Fibroblast of the conjunctiva (primary cell): ENCODE data around the gene LSAMP.
A peak's percentile ranks its signal among the peaks of the same experiment; 100 is the strongest.

ENCODE experiments used
- DNase-seq: peaks from one replicate; pipeline ENCODE4 v3.0.0-alpha.2; 2010; ENCODE audit warnings: low read depth

LSAMP gene

GRCh38 chr3:116288485-116288884, 156.8 kb downstream of the LSAMP start:
- DNase-seq, result no peak

GRCh38 chr3:116285781-116286421, 159.4 kb downstream of the LSAMP start:
- no peak for DNase-seq

- no peak for DNase-seq
These were observed 163.8 kb downstream of the LSAMP start for GRCh38 chr3:116281313-116282143.

DNA sequence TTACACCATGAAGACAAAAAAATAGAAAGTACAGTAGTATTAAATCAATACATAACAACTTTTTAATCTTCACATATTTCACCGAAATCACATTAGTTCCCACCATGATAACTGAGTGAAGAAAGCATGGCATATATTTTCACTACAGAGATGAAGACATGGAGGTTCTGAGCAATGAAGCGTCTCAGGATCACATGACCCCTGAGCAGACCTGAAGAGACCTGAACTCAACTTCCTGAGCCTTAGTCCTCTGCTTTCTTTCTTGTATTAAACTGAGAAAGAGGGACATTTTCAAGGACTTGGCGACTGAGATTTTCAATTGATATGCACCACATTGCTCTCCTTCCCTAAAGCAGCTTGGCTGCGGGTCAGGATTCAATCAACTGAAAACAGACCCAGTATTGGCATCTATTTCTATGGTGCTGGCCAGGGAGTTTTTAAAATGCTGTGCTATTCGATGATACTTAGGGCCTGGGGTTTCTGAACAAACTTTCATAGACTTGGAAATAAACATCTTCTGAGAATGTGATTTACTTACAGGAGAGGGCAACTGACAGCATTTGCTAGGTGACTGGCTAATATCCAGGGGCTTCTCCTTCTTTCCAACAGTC, 165.1 kb downstream of the LSAMP start:
- DNase-seq, result no peak

- no peak for DNase-seq
These were observed 168.6 kb downstream of the LSAMP start for GRCh38 chr3:116276675-116277074.

DNA sequence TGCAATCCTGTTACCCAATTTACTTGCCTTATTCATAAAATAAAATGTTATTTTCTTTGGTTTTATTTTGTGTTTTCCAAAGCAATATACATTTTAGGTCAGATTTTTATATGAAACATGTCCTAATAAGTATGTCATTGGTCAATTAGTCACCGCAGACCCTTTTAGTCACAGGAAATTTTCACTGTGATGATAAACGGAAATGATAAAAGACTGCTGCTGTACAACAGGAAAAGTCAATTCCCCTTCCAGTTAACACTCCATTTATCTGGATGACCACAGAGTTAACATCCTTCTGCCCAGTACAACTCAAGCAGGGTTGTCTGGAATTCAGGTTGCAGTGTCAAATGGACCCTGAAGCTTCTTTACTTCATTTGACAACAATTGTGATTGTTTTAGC, 175.2 kb downstream of the LSAMP start:
- DNase-seq, result no peak

DNA sequence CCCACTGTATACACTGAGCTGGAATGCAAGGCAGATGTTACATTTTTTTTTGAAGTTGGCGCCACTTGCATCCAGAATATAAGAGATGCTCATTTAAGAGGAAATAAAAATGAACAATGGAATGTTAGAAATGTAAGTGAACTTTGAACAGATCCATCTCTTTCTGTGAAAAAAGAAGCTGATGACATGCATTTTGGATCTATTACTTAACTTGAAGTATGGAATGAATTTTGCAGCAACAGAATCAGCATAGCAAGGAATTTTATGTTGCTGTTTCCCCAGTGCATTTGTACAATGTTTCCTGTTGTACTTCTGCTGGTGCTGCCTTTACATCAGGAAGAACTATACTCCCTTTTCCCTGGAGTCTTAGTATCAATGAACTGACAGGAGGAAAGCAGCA, 178.2 kb downstream of the LSAMP start:
- no peak for DNase-seq

DNA sequence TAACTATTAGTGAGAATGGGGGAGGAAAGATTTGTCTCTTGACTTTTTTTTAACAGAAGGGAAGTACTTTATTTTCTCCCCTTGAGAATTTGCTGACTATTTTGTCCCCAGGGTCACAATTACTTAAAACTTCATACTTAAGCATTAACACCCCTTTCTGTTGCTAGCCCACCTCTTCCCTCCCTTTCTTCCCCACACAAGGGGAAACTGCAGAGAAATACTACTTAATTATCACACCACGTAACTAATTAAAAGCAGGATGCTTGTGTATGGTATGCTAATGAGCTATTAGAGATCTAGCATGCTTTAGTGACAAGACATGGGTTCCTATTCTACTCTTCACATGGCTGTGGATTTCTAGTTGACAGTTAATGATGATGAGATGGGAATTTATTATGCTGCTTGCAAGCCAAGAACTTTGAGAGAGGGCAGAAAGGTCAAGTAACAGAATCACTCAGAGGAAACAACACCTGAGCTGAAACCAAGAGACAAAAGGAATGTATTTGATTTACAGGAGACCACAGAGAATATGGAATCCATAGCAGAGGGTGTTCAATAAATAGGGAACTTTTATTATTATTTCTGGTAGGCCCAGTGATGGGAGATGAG, 179.2 kb downstream of the LSAMP start:
- no peak for DNase-seq

DNA sequence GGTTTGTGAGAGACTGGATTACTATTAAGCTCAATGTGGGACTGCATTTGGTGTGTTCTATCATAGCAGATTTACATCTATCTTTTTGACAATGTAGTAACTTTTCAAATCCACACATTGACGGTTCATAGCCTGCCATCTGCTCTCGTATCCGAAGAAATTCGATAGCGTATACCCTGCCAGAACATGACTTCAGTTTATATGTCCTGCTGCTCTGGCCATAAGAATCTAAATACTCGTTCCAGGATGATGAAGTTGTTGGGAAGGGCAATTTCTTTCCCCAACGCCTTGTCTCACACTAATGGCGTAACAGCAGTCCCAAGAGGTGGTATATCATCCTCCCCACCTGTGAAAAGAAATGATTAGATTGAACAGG, 180.0 kb downstream of the LSAMP start:
- DNase-seq, result no peak

- DNase-seq, result no peak
These were observed 180.6 kb downstream of the LSAMP start for GRCh38 chr3:116264546-116265319.

DNA sequence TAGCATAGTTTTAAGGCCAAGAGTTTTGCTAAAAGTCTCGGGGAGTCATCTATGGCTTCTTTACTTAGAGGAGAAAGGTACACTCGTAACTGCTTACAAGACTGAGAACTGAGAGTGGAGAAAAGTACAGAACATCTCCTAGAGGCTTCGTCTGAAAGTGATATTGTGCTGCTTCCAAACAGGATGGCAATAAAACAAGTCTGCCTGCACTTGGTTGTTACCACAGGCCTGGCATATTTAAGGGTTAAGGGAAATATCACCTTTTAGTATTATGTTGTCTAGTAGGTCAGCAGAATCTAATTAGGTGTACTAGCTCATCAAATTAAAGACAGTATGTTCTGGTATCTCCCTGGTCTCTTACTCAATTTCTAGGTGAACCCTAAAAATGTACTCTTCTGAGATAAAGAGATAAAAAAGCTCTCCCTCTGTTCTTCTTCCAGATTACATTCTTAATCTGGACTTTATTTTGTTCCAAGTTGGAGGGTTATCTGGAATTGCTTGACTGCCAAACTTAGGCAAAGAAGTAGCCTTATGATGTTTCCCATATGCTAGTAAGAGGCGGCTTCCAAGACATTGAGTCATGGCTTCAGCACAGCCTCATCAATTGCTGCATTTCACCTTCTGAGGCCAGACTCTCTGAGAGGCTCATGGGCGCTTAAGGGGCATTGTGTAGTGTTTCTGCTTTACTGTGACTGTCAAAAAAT, 181.3 kb downstream of the LSAMP start:
- DNase-seq, result peak; percentile 37

- DNase-seq, result no peak
These were observed 184.8 kb downstream of the LSAMP start for GRCh38 chr3:116260491-116260890.

DNA sequence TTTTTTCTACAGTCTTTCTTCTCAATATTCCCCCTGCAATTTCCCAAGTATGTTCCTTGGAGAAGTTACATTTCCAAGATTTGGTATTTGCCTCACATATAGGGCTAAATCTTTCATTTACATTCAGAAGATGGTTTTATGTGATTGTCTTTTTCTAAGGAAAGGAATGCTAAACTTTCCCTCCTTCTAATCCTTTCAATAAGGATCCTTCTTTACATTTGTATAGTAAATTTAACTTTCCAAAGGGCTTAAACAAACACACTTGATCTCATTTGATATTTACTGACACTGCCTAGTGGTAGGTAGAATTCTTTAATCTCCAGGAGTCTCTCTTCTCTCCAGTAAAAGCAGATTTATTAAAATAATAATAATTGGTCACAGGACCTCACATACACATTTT, 185.3 kb downstream of the LSAMP start:
- DNase-seq, result no peak

- no peak for DNase-seq
These were observed 188.3 kb downstream of the LSAMP start for GRCh38 chr3:116256843-116257485.

DNA sequence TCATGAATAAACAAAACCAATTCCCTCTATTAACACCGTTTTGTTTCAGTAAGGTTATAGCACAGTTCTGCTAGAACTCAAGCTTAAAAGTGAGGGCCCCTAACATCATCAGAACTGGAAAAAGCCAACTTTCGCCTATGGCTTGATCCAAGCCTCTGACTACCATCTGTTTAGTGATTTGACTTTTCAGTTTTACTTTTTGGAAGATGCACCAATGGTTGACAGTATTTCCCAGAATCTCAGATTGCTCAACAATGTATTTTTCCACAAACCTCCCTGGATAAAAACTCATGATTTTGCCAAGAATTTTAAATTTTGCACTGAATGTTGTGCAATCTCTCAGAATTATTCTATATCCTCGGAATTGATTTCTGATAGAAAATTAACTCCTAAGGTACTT, 190.7 kb downstream of the LSAMP start:
- no peak for DNase-seq

DNA sequence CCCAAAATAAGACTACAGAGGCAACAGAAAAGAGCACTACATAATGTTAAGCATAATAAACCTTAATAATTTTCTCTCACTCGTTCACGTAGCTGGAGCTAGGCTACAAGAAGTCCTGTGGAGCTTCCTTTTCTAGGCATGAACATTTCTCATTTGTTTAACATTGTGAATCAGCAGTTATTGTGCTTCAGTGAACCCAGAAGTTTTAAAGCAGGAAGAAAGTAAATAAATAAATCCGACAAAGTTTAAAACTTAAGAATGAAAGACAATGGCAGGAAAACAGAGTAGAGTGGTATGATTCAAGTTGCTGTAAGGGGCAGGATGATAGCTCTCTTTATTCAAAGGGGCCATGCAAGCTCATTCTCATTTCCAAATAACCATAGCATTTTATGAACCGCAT, 191.8 kb downstream of the LSAMP start:
- DNase-seq, result no peak

- DNase-seq, result no peak
These were observed 197.7 kb downstream of the LSAMP start for GRCh38 chr3:116247605-116248004.

DNA sequence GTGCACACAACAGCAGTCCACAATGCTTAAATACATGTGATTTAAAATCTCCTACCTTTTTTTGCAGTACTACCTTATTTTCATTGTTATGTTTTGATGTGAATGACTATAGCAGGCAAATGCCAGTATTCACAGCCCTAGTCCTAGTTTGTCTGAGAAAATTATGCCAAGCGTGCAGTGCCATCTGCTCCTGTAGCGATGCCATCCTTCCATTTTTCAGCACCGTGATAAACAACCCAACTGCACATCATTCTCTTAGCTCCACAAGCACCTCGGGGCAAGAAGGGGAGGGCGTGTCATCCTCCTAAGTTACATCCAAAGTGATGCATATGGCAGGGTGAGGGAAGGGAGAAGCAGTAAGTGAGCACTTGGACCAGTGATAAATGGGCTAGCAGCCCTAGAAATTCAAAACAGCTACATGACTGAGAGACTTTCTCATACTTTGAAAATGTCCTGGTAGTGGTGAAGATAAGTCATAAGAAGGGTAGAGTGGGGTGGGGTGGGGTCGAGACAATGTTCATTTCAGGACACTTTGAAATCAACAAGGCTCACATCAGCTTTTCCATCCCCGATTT, 198.8 kb downstream of the LSAMP start:
- DNase-seq, result no peak

DNA sequence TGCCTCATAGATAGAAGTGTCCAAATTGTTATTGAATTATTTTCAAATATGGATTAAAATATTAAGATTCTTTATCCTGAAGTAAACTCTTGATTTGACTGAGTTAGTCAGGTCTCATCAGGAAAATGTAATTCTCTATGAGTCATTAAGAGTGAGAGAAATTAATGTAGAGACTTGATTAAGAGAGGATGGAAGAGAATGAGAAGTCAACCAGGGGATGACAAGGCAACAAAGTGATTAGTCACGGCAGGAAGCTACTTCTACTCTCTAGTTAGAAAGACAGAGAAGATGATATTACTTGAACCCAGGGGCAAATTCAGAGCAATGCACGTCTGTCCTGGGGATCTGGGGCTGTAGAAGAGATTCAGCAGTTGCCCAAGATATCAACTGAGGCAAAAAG, 202.5 kb downstream of the LSAMP start:
- DNase-seq, result no peak

DNA sequence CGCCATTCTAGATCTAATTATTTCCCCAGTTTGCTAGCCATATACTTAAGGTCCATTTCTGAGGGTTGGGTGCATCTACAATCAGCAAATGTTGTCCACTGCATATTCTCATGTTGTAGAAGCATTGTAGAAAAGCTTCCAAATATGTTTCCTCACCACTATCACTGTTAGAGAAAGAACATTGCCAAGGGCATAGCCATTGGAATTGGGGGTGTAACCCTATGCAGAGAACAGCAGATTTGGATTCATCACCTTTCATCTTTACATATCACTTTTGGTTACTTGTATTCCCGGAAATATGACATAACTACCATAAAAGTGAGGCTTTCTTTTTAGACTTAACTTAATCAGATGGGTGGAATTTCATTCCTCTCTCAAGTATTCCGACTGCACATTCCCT, 203.6 kb downstream of the LSAMP start:
- DNase-seq, result no peak

GRCh38 chr3:116240261-116240660, 205.0 kb downstream of the LSAMP start:
- DNase-seq, result no peak
